Suprapubic skin (tissue), 4 donors: Measurements from ENCODE around the gene RBM19.

Experiments
- CTCF ChIP-seq, 2 donors: fragments of 200-600 bp in 1 of 2; fragments of 450-650 bp in 1 of 2; sonication (generic) in 1 of 2; IDR thresholded peaks; one replicate each; pipeline ENCODE4 v1.5.1; 2016 to 2019; ENCODE audit warnings: antibody characterized with exemption in 2 of 2, mild to moderate bottlenecking in 1 of 2, moderate library complexity in 1 of 2
- EP300 ChIP-seq: sonication (generic); formaldehyde crosslinking; IDR thresholded peaks from one replicate; pipeline ENCODE4 v1.6.1; 2017; ENCODE audit warnings: antibody characterized with exemption
- POLR2A ChIP-seq, 2 donors: fragments of 450-650 bp; IDR thresholded peaks; one replicate each; pipeline ENCODE4 v1.6.1; 2017; ENCODE audit warnings: antibody characterized with exemption in 2 of 2, mild to moderate bottlenecking in 2 of 2, moderate library complexity in 2 of 2
- POLR2AphosphoS5 ChIP-seq, 3 donors: sonication (generic); formaldehyde crosslinking; IDR thresholded peaks; one replicate each; pipeline ENCODE4 v1.6.1; 2017; ENCODE audit warnings: antibody characterized with exemption in 3 of 3

GRCh38 chr12:113770389-113770865 lies 195.7 kb downstream of the RBM19 start:
- TF ChIP-seq POLR2A (IDR thresholded peaks at IDR 0.05) (no peak), CTCF (IDR thresholded peaks at IDR 0.05) (no peak), POLR2AphosphoS5 (IDR thresholded peaks at IDR 0.05) (no peak), EP300 (no peak)
